SJSA1 (cell line): Measurements from ENCODE around the gene CARMIL3. TPM values are rescaled to one million over a fixed set of nuclear protein-coding genes. Genes with fewer than 3 reads are reported as not detected.

ENCODE experiments used
- total RNA-seq: library from RNA; depleted of rRNA; stranded (reverse); fragments of >200 nt; shearing (Covaris generic); gene quantifications from 2 replicates; pipeline ENCODE4 v1.2.3, GENCODE V29; 2014; rRNA removed

CARMIL3 gene
- total RNA-seq, 1 experiment from 2014 or later: not detected

Other genes starting within 250 kb of the CARMIL3 start
- gene DHRS4, start 98.2 kb upstream of the CARMIL3 start, total RNA-seq: 42.8 and 58.2 TPM in 2 replicates
- 4.9 and 15.1 TPM in 2 replicates for gene DHRS4L2, start 63.1 kb upstream of the CARMIL3 start, total RNA-seq
- not detected in 2 replicates for gene CPNE6, start 19.6 kb downstream of the CARMIL3 start, total RNA-seq
- gene PCK2, start 42.3 kb downstream of the CARMIL3 start, total RNA-seq: 4.8 and 5.3 TPM in 2 replicates
- gene DCAF11, start 62.8 kb downstream of the CARMIL3 start, total RNA-seq: 43.1 and 44.0 TPM in 2 replicates
- gene NRL, start 62.9 kb downstream of the CARMIL3 start, total RNA-seq: 1.4 TPM in 1 of 2 replicates, not detected in the other
- gene FITM1, start 78.7 kb downstream of the CARMIL3 start, total RNA-seq: 1.8 TPM in 1 of 2 replicates, not detected in the other
- 168 and 199 TPM in 2 replicates for gene PSME1, start 84.2 kb downstream of the CARMIL3 start, total RNA-seq
- gene EMC9, start 89.6 kb downstream of the CARMIL3 start, total RNA-seq: 11.1 and 24.5 TPM in 2 replicates
- 161 and 167 TPM in 2 replicates for gene PSME2, start 94.6 kb downstream of the CARMIL3 start, total RNA-seq
- 40.3 and 135 TPM in 2 replicates for gene RNF31, start 95.5 kb downstream of the CARMIL3 start, total RNA-seq
- 21.8 and 24.3 TPM in 2 replicates for gene IRF9, start 109.3 kb downstream of the CARMIL3 start, total RNA-seq
- 0.47 and 6.8 TPM in 2 replicates for gene REC8, start 120.1 kb downstream of the CARMIL3 start, total RNA-seq
- gene IPO4, start 136.8 kb downstream of the CARMIL3 start, total RNA-seq: 25.1 and 27.6 TPM in 2 replicates
- 60.3 and 60.5 TPM in 2 replicates for gene TM9SF1, start 143.4 kb downstream of the CARMIL3 start, total RNA-seq
- not detected in 2 replicates for gene TSSK4, start 153.7 kb downstream of the CARMIL3 start, total RNA-seq
- 23.0 and 29.9 TPM in 2 replicates for gene CHMP4A, start 161.5 kb downstream of the CARMIL3 start, total RNA-seq
- gene MDP1, start 164.1 kb downstream of the CARMIL3 start, total RNA-seq: 13.6 and 30.8 TPM in 2 replicates
- gene NEDD8, start 180.4 kb downstream of the CARMIL3 start, total RNA-seq: 234 and 316 TPM in 2 replicates
- 46.1 and 64.8 TPM in 2 replicates for gene GMPR2, start 180.9 kb downstream of the CARMIL3 start, total RNA-seq
- 31.1 and 53.0 TPM in 2 replicates for gene TINF2, start 190.6 kb downstream of the CARMIL3 start, total RNA-seq
- gene TGM1, start 211.2 kb downstream of the CARMIL3 start, total RNA-seq: 0.76 TPM in 1 of 2 replicates, not detected in the other
- 18.0 and 30.4 TPM in 2 replicates for gene RABGGTA, start 219.6 kb downstream of the CARMIL3 start, total RNA-seq
- 5.4 and 20.5 TPM in 2 replicates for gene DHRS1, start 247.8 kb downstream of the CARMIL3 start, total RNA-seq
- gene NOP9, start 247.8 kb downstream of the CARMIL3 start, total RNA-seq: 15.3 and 16.2 TPM in 2 replicates